ENCODE results near the gene CFAP20DC. TPM values are rescaled to one million over a fixed set of nuclear protein-coding genes. Genes with fewer than 3 reads are reported as not detected.
"Not testable (repeated sequence)": the region's sequence is repeated elsewhere in the genome, so short reads cannot be mapped to it uniquely, and the experiment has no call there.

The CFAP20DC gene
- total RNA-seq, 1 donor from 2014 or later = 5.4 TPM

DNA sequence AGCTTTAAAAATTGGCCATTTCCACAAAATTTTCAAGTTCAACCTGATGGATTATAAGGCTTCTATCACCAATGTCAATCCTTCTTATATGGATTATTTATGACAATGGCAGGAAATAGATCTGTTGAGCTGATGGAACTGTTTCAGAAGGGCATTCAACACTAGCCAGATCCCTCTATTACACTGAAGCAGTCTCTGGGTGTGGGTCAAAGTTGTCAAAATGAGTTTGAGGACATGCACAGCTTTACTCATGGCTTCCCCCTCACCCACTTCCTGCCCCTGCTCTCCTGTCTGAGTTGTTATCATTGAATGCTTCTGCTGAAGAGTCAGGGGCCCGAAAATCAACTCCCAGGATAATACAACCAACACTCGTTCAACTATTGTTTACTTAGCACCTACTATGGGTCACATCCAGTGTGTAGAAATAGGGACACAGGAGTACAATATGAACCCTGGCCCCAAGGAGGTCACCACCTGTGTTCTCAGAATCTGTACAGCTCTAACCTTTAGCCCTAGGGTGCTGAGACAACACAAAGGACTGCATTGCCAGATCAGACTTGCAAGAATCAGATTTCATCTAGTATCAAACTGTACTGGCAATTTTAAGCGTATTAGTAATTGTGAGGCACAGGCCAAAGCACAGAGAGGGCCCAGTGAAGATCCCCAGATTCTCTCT is 341.6 kb downstream of the CFAP20DC start:
- no peak for DNase-seq (ENCODE audit: extremely low spot score in 2 of 2)
- Histone ChIP-seq H3K36me3 (no peaks in the 10 kb centered on the region), H3K9me3 (no peaks in the 10 kb centered on the region), H3K4me3 (no peak overlapping the region), H3K27ac (no peak overlapping the region), H3K27me3 (no peaks in the 10 kb centered on the region), H3K4me1 (no peaks in the 10 kb centered on the region)
- TF ChIP-seq, protein P1, sequence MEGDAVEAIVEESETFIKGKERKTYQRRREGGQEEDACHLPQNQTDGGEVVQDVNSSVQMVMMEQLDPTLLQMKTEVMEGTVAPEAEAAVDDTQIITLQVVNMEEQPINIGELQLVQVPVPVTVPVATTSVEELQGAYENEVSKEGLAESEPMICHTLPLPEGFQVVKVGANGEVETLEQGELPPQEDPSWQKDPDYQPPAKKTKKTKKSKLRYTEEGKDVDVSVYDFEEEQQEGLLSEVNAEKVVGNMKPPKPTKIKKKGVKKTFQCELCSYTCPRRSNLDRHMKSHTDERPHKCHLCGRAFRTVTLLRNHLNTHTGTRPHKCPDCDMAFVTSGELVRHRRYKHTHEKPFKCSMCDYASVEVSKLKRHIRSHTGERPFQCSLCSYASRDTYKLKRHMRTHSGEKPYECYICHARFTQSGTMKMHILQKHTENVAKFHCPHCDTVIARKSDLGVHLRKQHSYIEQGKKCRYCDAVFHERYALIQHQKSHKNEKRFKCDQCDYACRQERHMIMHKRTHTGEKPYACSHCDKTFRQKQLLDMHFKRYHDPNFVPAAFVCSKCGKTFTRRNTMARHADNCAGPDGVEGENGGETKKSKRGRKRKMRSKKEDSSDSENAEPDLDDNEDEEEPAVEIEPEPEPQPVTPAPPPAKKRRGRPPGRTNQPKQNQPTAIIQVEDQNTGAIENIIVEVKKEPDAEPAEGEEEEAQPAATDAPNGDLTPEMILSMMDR (IDR thresholded peaks at IDR 0.05) = no peak
- TF ChIP-seq POLR2A (IDR thresholded peaks at IDR 0.05) (no peak), POLR2AphosphoS5 (IDR thresholded peaks at IDR 0.05; ENCODE audit: insufficient read depth in 1 of 2, low read depth in 1 of 2) (no peak)
- intact Hi-C loops (cut with DNase I) = no loop called here

DNA sequence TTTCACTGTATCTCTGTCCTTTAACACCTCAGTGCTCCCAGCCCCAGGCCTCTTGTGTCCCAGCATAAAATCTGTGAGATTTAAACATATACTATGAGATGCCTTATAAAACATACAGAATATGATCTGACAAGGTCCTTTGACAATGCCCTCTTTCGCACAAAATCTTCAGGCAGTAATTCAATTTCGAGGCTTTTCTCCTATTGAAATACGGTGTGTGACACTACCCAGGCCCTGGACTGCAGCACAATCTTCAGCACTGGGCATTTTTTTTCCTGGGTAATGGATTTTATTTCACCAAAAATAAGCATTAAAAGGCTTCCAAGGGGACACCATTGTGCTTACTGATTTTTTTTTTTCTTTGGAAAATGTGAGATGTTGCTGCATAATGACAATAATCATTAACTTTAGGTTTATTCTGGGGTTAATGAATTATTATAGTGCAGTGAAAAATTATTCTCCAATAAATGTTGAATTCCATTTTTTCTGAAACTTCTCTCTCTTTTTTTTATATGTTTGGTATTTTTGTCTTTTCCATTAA is 342.4 kb downstream of the CFAP20DC start:
- no peaks in the 10 kb centered on the region for H3K4me1 ChIP-seq
- no peaks in the 10 kb centered on the region for H3K9me3 ChIP-seq
- no peak overlapping the region for H3K4me3 ChIP-seq
- no peak overlapping the region for H3K27ac ChIP-seq
- H3K36me3 ChIP-seq = no peaks in the 10 kb centered on the region
- intact Hi-C loops (cut with DNase I) = no loop called here
- no peaks in the 10 kb centered on the region for H3K27me3 ChIP-seq
- DNase-seq (ENCODE audit: extremely low spot score in 2 of 2) = no peak
- no peak for TF ChIP-seq POLR2AphosphoS5 (IDR thresholded peaks at IDR 0.05; ENCODE audit: insufficient read depth in 1 of 2, low read depth in 1 of 2)
- no peak for TF ChIP-seq POLR2A (IDR thresholded peaks at IDR 0.05)
- TF ChIP-seq, protein P1 (IDR thresholded peaks at IDR 0.05) = no peak

DNA sequence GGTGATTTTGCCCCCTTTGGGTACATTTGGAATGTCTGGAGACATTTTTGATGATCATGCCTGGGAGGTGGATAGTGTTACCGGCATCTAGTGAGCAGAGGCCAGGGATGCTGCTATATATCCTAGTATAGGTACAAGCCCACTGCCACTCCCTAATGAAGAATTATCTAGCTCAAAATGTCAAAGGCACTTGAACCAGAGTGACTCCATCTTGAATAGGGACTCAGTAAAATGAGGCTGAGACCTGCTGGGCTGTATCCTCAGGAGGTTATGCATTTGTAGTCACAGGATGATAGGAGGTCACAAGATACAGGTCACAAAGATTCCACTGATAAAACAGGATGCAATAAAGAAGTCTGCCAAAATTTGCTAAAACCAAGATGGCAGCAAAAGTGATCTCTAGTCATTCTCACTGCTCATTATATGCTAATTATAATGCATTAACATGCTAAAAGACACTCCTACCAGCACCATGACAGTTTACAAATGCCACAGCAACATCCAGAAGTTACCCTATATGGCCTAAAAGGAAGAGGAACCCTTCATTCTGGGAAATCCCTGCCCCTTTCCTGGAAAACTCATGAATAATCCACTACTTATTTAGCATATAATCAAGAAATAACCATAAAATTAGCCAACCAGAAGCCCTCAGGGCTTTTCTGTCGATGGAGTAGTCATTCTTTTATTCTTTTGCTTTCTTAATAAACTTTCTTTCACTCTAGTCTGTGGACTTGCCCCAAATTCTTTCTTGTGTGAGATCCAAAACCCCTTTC is 343.2 kb downstream of the CFAP20DC start:
- H3K27me3 ChIP-seq = no peaks in the 10 kb centered on the region
- no peak for DNase-seq (ENCODE audit: extremely low spot score in 2 of 2)
- H3K27ac ChIP-seq = no peak overlapping the region
- H3K36me3 ChIP-seq = no peaks in the 10 kb centered on the region
- H3K9me3 ChIP-seq = no peaks in the 10 kb centered on the region
- intact Hi-C loops (cut with DNase I) = no loop called here
- no peaks in the 10 kb centered on the region for H3K4me1 ChIP-seq
- H3K4me3 ChIP-seq = no peak overlapping the region
- TF ChIP-seq POLR2A (IDR thresholded peaks at IDR 0.05) = no peak
- TF ChIP-seq, protein P1 (IDR thresholded peaks at IDR 0.05) = no peak
- TF ChIP-seq POLR2AphosphoS5 (IDR thresholded peaks at IDR 0.05; ENCODE audit: insufficient read depth in 1 of 2, low read depth in 1 of 2) = no peak

DNA sequence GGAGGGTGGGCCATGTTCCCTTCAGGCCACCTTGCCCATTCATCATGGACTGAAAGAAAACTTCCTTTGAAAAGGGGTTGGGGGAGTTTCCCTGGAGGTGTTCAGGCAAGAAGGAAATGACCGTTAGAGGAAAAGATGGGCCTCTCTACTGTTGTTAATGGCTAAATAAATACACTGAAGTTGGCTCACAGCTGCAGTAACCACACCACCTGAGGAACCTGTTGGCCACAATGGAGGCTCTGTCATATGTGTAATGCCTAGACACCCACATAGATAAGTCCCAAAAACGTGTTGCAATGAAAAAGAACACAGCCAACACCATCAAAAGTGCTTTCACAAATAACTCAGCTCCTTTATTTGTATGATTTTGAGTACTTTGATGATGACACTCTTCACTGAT is 345.1 kb downstream of the CFAP20DC start:
- no peak overlapping the region for H3K4me3 ChIP-seq
- no peaks in the 10 kb centered on the region for H3K4me1 ChIP-seq
- no peak for DNase-seq (ENCODE audit: extremely low spot score in 2 of 2)
- intact Hi-C loops (cut with DNase I) = no loop called here
- H3K36me3 ChIP-seq = no peaks in the 10 kb centered on the region
- no peak for TF ChIP-seq POLR2AphosphoS5 (IDR thresholded peaks at IDR 0.05; ENCODE audit: insufficient read depth in 1 of 2, low read depth in 1 of 2)
- TF ChIP-seq, protein P1 (IDR thresholded peaks at IDR 0.05) = no peak
- TF ChIP-seq POLR2A (IDR thresholded peaks at IDR 0.05) = no peak
- no peaks in the 10 kb centered on the region for H3K27me3 ChIP-seq
- no peaks in the 10 kb centered on the region for H3K9me3 ChIP-seq
- H3K27ac ChIP-seq = no peak overlapping the region

DNA sequence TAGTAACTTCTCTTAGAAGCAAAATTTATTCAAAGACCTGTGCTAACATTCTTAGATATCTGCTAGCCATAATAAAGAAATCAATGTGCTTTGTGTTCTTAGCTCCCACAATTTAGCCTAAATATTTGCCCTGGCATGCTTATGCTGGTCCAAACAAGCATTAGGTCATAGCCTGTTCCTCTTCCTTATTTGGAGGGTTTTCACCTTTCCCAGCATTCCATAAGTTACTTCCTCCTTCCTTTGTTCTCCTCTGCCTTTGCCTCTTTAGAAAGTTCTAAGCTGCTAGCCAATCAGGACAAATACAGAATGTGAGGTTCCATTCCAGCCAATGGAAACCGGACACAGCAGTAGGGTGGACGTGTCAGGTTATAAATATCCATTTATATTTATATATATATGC is 345.5 kb downstream of the CFAP20DC start:
- intact Hi-C loops (cut with DNase I); H3K4me3 ChIP-seq; DNase-seq (ENCODE audit: extremely low spot score in 2 of 2); H3K9me3 ChIP-seq; H3K27me3 ChIP-seq; H3K27ac ChIP-seq; H3K4me1 ChIP-seq; H3K36me3 ChIP-seq: not testable (repeated sequence)

Data from vagina (tissue), 2 donors.